IPS-18a (cell line): ENCODE results near the gene ATG2B.

Source experiments
- H3K27ac ChIP-seq: one replicate; pipeline ENCODE4 v1.5.1; 2013; ENCODE audit warnings: low read length
- H3K27me3 ChIP-seq: one replicate; pipeline ENCODE4 v1.6.1; 2013; ENCODE audit warnings: mild to moderate bottlenecking, low read length; ENCODE audit not compliant: control insufficient read depth, insufficient read depth
- H3K36me3 ChIP-seq: one replicate; pipeline ENCODE4 v1.6.1; 2013; ENCODE audit warnings: low read depth, low read length; ENCODE audit not compliant: control insufficient read depth
- H3K4me1 ChIP-seq: one replicate; pipeline ENCODE4 v1.6.1; 2013; ENCODE audit warnings: low read depth, low read length; ENCODE audit not compliant: control insufficient read depth
- H3K4me3 ChIP-seq: one replicate; pipeline ENCODE4 v1.5.1; 2013; ENCODE audit warnings: low read length
- H3K9ac ChIP-seq: one replicate; pipeline ENCODE4 v1.6.1; 2013; ENCODE audit warnings: mild to moderate bottlenecking, low read length, moderate library complexity
- H3K9me3 ChIP-seq: one replicate; pipeline ENCODE4 v1.6.1; 2013; ENCODE audit warnings: low read depth, low read length; ENCODE audit not compliant: control insufficient read depth

ATG2B gene

GRCh38 chr14:96281486-96281885 is 81.7 kb downstream of the ATG2B start:
- Histone ChIP-seq H3K36me3 (peaks cover 3% of the 10 kb centered on the region), H3K27ac (no peak overlapping the region), H3K4me1 (peaks cover 3% of the 10 kb centered on the region), H3K4me3 (no peak overlapping the region), H3K27me3 (no peaks in the 10 kb centered on the region), H3K9ac (no peak overlapping the region), H3K9me3 (peaks cover 7% of the 10 kb centered on the region)

GRCh38 chr14:96280104-96280503 is 83.0 kb downstream of the ATG2B start:
- peaks cover 3% of the 10 kb centered on the region for H3K4me1 ChIP-seq
- no peaks in the 10 kb centered on the region for H3K27me3 ChIP-seq
- no peaks in the 10 kb centered on the region for H3K36me3 ChIP-seq
- peaks cover 7% of the 10 kb centered on the region for H3K9me3 ChIP-seq
- no peak overlapping the region for H3K27ac ChIP-seq
- no peak overlapping the region for H3K4me3 ChIP-seq
- H3K9ac ChIP-seq: no peak overlapping the region

GRCh38 chr14:96279564-96279963 is 83.6 kb downstream of the ATG2B start:
- Histone ChIP-seq H3K27ac (no peak overlapping the region), H3K36me3 (no peaks in the 10 kb centered on the region), H3K4me1 (peaks cover 3% of the 10 kb centered on the region), H3K4me3 (no peak overlapping the region), H3K27me3 (no peaks in the 10 kb centered on the region), H3K9me3 (peaks cover 7% of the 10 kb centered on the region), H3K9ac (no peak overlapping the region)

GRCh38 chr14:96277890-96278289 is 85.3 kb downstream of the ATG2B start:
- H3K9me3 ChIP-seq: peaks cover 7% of the 10 kb centered on the region
- H3K36me3 ChIP-seq: no peaks in the 10 kb centered on the region
- no peak overlapping the region for H3K9ac ChIP-seq
- H3K27me3 ChIP-seq: no peaks in the 10 kb centered on the region
- peaks cover 3% of the 10 kb centered on the region for H3K4me1 ChIP-seq
- no peak overlapping the region for H3K4me3 ChIP-seq
- no peak overlapping the region for H3K27ac ChIP-seq

DNA sequence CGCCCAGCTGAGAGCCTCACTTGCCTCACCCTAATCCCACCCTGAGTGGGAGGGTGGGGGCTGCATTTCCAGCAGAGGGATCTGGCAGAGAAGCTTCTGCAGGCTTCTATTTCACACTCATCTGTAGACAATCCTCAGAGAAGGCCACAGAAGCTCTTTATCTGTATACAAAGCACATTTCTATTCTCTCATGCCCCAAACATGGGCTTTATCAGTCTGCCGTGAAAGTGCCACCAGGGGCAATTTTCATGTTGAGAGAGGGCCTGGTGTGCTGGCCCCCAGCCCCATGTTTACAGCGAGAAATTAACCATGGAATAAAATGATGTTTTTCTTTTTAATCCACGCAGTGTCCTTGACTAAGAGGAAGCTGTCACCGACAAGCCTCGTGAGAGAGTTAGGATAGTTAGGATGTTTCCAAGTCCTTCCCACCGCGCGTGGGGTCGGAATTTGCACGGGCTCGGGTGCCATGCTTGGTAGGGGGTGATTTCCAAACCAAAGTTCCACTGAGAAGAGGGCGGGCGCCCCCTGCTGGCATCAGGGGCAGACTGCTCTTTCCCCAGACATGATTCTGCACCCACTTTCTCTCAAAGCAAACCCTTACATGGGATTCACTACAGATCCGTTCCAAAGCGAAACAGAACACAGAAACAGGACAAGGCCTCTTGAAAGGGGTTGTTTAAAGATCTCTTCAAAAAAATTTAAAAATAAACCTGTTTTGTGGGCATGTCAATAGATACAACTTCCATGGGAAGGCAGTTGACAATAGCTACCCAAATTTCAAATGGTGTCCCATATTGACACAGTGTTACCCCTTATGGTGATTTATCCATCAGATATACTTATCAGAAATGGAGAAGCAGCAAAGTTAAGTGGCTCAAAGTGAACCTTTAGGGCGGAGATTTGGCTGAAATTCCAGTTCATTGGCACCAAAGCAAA is 87.7 kb downstream of the ATG2B start:
- Histone ChIP-seq H3K9ac (no peak overlapping the region), H3K4me1 (peaks cover 3% of the 10 kb centered on the region), H3K27ac (no peak overlapping the region), H3K4me3 (no peak overlapping the region), H3K9me3 (peaks cover 10% of the 10 kb centered on the region), H3K27me3 (no peaks in the 10 kb centered on the region), H3K36me3 (no peaks in the 10 kb centered on the region)

- no peak overlapping the region for H3K9ac ChIP-seq
- no peak overlapping the region for H3K4me3 ChIP-seq
- H3K4me1 ChIP-seq: peaks cover 3% of the 10 kb centered on the region
- no peak overlapping the region for H3K27ac ChIP-seq
- H3K27me3 ChIP-seq: no peaks in the 10 kb centered on the region
- no peaks in the 10 kb centered on the region for H3K36me3 ChIP-seq
- peaks cover 10% of the 10 kb centered on the region for H3K9me3 ChIP-seq
These were observed 88.6 kb downstream of the ATG2B start for GRCh38 chr14:96274543-96274942.

GRCh38 chr14:96274122-96274521 is 89.0 kb downstream of the ATG2B start:
- peaks cover 3% of the 10 kb centered on the region for H3K4me1 ChIP-seq

DNA sequence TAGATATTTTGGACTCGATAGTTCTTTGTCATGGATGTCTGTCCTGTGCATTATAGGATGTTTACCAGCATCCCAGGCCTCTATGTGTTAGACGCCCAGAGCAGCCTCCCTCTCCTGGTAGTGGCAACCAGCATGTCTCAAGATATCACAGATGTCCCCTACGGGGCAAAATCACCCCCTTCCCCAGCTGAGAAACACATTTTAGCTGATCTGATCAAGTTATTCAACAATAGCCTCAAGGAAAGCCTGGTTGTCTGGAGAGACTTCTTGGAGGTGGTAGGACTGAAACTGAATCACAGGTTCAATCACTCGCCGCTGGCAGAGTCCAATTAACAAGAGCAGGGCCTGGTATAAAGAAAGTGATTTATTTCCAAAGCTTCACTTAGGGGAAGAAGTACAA is 89.5 kb downstream of the ATG2B start:
- Histone ChIP-seq H3K27ac (no peak overlapping the region), H3K4me3 (no peak overlapping the region), H3K36me3 (no peaks in the 10 kb centered on the region), H3K9me3 (peaks cover 10% of the 10 kb centered on the region), H3K9ac (no peak overlapping the region), H3K27me3 (no peaks in the 10 kb centered on the region), H3K4me1 (peaks cover 3% of the 10 kb centered on the region)

More at GRCh38 chr14:96274122-96274521, 89.0 kb downstream of the ATG2B start:
- no peak overlapping the region for H3K27ac ChIP-seq
- no peak overlapping the region for H3K4me3 ChIP-seq
- H3K36me3 ChIP-seq: no peaks in the 10 kb centered on the region
- H3K9ac ChIP-seq: no peak overlapping the region
- no peaks in the 10 kb centered on the region for H3K27me3 ChIP-seq
- H3K9me3 ChIP-seq: peaks cover 10% of the 10 kb centered on the region

- Histone ChIP-seq H3K4me3 (no peak overlapping the region), H3K9ac (no peak overlapping the region), H3K9me3 (peaks cover 9% of the 10 kb centered on the region), H3K36me3 (no peaks in the 10 kb centered on the region), H3K27me3 (no peaks in the 10 kb centered on the region), H3K4me1 (peaks cover 3% of the 10 kb centered on the region), H3K27ac (no peak overlapping the region)
These were observed 90.2 kb downstream of the ATG2B start for GRCh38 chr14:96272777-96273473.

DNA sequence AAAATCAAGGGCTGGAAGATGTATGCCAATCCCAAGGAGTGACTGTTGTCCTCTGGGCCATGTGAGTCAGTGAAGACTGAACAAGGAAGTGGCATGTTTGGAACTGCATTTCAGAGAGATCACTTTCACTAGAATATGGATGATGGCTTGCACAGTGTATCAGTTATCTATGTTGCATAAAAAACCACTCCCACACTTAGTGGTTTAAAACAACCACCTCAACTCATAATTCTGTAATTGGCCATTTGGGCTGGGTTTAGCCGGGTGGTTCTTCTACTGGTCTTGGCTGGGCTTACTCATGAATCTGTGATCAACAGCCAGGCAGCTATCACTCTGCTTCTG is 91.7 kb downstream of the ATG2B start:
- H3K36me3 ChIP-seq: no peaks in the 10 kb centered on the region
- H3K9ac ChIP-seq: no peak overlapping the region
- H3K27me3 ChIP-seq: no peaks in the 10 kb centered on the region
- H3K4me1 ChIP-seq: no peaks in the 10 kb centered on the region
- H3K9me3 ChIP-seq: peaks cover 3% of the 10 kb centered on the region
- H3K27ac ChIP-seq: no peak overlapping the region
- H3K4me3 ChIP-seq: no peak overlapping the region

DNA sequence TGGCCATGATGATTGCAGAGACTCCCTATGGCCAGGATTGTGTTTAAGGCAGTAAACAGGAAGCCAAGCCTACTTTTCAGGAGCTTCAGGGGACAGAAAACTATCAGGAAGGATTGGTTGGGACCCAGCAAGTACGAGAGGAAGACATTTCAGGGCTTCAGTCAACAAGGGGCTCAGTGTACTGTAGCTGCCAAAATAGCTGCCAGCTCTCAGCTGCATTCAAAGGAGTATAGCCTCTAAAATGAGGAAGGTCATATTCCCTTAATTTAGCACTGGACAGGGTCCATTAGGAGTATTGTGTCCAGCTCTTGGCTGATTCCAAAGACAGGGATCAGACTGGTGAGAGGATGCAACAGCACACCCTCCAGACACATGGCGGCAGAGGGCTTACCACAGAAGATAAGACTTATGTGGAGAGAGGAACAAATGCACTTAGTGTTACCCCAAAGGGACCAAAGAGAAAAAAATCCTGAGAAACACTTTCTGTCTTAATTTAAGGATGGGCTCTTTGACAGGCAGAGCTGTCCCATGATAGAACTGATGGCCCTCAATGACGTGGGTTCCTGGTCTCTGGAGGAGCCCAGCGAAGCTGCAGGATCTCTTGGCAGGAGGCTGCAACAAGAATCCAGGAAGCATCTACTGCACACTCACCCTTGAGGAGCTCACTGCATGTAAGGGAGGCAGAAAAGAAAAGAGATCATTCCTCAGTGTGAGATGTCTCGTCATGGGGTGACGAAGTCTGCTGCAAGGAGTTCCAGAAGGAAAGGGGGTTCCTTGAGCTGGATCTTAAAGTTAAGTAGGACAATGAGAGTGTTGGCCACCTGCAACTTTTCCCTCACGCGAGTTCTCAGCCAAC is 92.3 kb downstream of the ATG2B start:
- Histone ChIP-seq H3K27ac (no peak overlapping the region), H3K36me3 (no peaks in the 10 kb centered on the region), H3K9me3 (peaks cover 3% of the 10 kb centered on the region), H3K4me3 (no peak overlapping the region), H3K4me1 (no peaks in the 10 kb centered on the region), H3K9ac (no peak overlapping the region), H3K27me3 (no peaks in the 10 kb centered on the region)
